Kidney (tissue), 14 donors: ENCODE measurements around the gene PIGL. TPM values are rescaled to one million over a fixed set of nuclear protein-coding genes. Genes with fewer than 3 reads are reported as not detected.

Experiments used
- DNase-seq, 5 donors: peaks; one replicate each; pipeline ENCODE4 v3.0.0-alpha.2; 2013 to 2020
- FAIRE-seq: peaks from 2 replicates; lab custom pipeline; 2012; peaks lifted over from hg19 to GRCh38; lab: Jason Lieb, UNC
- H3K27ac ChIP-seq, 2 donors: one replicate each; pipeline ENCODE4 v1.7.0; 2013; ENCODE audit warnings: low read depth in 2 of 2, low read length in 2 of 2, inconsistent platforms in 1 of 2
- H3K27me3 ChIP-seq: one replicate; pipeline ENCODE4 v1.7.1; 2013; ENCODE audit warnings: low read length, inconsistent platforms; ENCODE audit not compliant: control insufficient read depth, insufficient read depth
- H3K36me3 ChIP-seq, 3 donors: one replicate each; pipeline versions ENCODE4 v1.7.0 to v1.7.1; 2013; ENCODE audit warnings: low read length in 3 of 3, control low read depth in 1 of 3, inconsistent platforms in 1 of 3; ENCODE audit not compliant: insufficient read depth in 3 of 3, control insufficient read depth in 2 of 3
- H3K4me1 ChIP-seq, 3 donors: one replicate each; pipeline versions ENCODE4 v1.7.0 to v1.7.1; 2013; ENCODE audit warnings: low read length in 3 of 3, inconsistent platforms in 1 of 3, low read depth in 1 of 3; ENCODE audit not compliant: control insufficient read depth in 2 of 3, insufficient read depth in 2 of 3
- H3K4me3 ChIP-seq, 3 donors: one replicate each; pipeline versions ENCODE4 v1.7.0 to v1.8.1; 2013; ENCODE audit warnings: low read length in 3 of 3, control low read depth in 1 of 3, inconsistent platforms in 1 of 3
- H3K9ac ChIP-seq, 3 donors: one replicate each; pipeline versions ENCODE4 v1.7.0 to v1.7.1; 2013; ENCODE audit warnings: low read length in 3 of 3, control low read depth in 1 of 3, inconsistent platforms in 1 of 3
- H3K9me3 ChIP-seq, 3 donors: one replicate each; pipeline versions ENCODE4 v1.7.0 to v1.7.1; 2013; ENCODE audit warnings: low read length in 3 of 3, control low read depth in 1 of 3, inconsistent platforms in 1 of 3; ENCODE audit not compliant: control insufficient read depth in 2 of 3, insufficient read depth in 1 of 3
- CTCF ChIP-seq: IDR thresholded peaks from 3 replicates; pipeline ENCODE4 v1.5.1; 2012; ENCODE audit warnings: mild to moderate bottlenecking, moderate library complexity, borderline replicate concordance; ENCODE audit not compliant: insufficient read depth; ENCODE audit errors: extremely low read depth
- intact Hi-C: fragments of 100-400 bp; cut with DNase I; formaldehyde crosslinking; loops from one replicate; pipeline ENCODE4 v1.11.1; 2022
- polyA plus RNA-seq: library from polyadenylated mRNA; stranded (reverse); fragments of 350-450 nt; fragmentation: Illumina TruSeq; extraction: RNeasy Lipid Tissue Mini Kit (QIAGEN cat#74804); gene quantifications from one replicate; pipeline ENCODE4 v1.2.3, GENCODE V29; 2014; ENCODE audit warnings: low read depth, low replicate concordance; ENCODE audit not compliant: insufficient read depth
- total RNA-seq: library from RNA; stranded (reverse); fragmentation: NEBNext Ultra II Directional; extraction: Animal tissue kit (Norgen Biotek cat#: 25700); gene quantifications from one replicate; pipeline ENCODE4 v1.2.1, GENCODE V29; 2021
- donor health status: control.
- donor health status: control.
- donor health status: control.
- donor health status: control.
- donor health status: control.
- donor health status: DM: yes; HTN: yes; CAD: no.
- donor health status: Normal renal cell carcinoma (clear cell type).

PIGL gene
- total and polyA plus RNA-seq, 2 donors from 2014 or later: 13.6 to 33.5 TPM

DNA sequence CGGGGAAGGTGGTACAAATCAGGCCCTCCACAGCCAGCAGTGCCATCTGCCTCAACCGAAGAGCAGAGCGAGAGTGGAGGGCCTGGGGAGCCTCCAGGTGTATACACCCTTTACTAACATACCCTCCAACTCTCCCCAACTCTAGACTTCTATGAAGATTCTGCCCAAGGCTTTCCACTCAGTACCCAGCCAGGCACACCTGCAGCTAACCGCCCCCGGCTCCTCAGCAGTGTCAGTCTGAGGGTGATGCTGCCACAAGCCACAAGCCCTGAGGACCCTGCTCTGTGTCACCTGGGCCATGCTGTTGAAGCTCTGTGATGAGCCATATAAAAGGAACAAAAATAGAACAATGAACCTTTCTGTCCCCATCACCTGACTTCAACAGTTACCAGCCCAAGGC lies 132.4 kb downstream of the PIGL start:
- H3K4me3 ChIP-seq: no peak overlapping the region
- H3K9ac ChIP-seq: no peak overlapping the region
- H3K27ac ChIP-seq: no peak overlapping the region
- DNase-seq (no peak), FAIRE-seq (no peak)
- TF ChIP-seq CTCF: no peak
- H3K36me3 ChIP-seq: peaks cover 0 to 3% (median 0%) of the 10 kb centered on the region in 3 donors
- intact Hi-C loops: no loop called here
- H3K27me3 ChIP-seq: no peaks in the 10 kb centered on the region
- H3K9me3 ChIP-seq: no peaks in the 10 kb centered on the region
- H3K4me1 ChIP-seq: peaks cover 0 to 2% (median 0%) of the 10 kb centered on the region in 3 donors

- peaks cover 0 to 2% (median 0%) of the 10 kb centered on the region in 3 donors for H3K4me1 ChIP-seq
- H3K36me3 ChIP-seq: peaks cover 0 to 3% (median 0%) of the 10 kb centered on the region in 3 donors
- TF ChIP-seq CTCF: no peak
- peak overlapping the region; percentile 65 to 74 (median 73) for H3K4me3 ChIP-seq
- FAIRE-seq (no peak), DNase-seq (no peak)
- H3K27me3 ChIP-seq: no peaks in the 10 kb centered on the region
- no peaks in the 10 kb centered on the region for H3K9me3 ChIP-seq
- no peak overlapping the region for H3K27ac ChIP-seq
- peak overlapping the region in 2 of 3 donors; percentile 53 to 55 for H3K9ac ChIP-seq
- intact Hi-C loops: no loop called here
These were observed 134.8 kb downstream of the PIGL start for GRCh38 chr17:16351831-16352230.

GRCh38 chr17:16352303-16352666 lies 135.3 kb downstream of the PIGL start:
- intact Hi-C loops: no loop called here
- peaks cover 0 to 3% (median 0%) of the 10 kb centered on the region in 3 donors for H3K36me3 ChIP-seq
- DNase-seq (peak in 4 of 5 donors; percentile 53 to 78 (median 70)), FAIRE-seq (no peak)
- peaks cover 0 to 2% (median 0%) of the 10 kb centered on the region in 3 donors for H3K4me1 ChIP-seq
- H3K9me3 ChIP-seq: no peaks in the 10 kb centered on the region
- H3K27me3 ChIP-seq: no peaks in the 10 kb centered on the region
- TF ChIP-seq CTCF: no peak
- peak overlapping the region; percentile 65 to 74 (median 73) for H3K4me3 ChIP-seq
- H3K27ac ChIP-seq: no peak overlapping the region
- peak overlapping the region; percentile 53 to 60 (median 55) for H3K9ac ChIP-seq

DNA sequence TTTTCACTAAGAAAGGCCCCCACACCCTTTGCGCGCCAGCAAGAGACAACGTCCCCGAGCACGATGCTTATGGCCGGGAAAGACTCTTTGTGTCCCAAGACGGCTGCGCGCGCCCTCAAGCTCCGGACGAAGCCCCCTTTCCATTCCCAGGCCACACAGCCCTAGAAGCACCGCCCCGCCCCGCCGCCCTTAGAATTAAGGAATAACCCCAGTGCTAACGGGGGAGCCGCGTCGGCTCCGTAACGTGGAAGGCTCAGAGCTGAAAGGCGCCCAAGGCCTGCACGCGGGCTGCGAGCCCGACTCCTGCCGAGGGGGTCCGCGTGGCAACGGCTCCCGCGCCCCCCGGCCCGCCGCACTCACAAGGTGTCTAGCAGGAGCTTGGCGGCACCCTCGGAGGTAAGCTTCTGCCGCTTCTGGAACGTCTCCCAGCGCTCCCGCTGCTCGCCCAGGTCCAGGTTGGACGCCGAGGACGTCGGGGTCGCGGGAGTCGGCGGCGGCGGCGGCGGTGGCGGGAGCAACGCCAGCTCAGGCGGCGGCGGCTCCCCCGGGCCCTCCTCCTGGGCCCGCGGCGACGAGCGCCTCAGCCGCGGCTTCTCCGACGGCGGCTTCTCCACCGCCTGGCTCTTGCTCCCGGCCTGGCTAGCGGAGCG lies 135.8 kb downstream of the PIGL start:
- Histone ChIP-seq H3K9me3 (no peaks in the 10 kb centered on the region), H3K27ac (no peak overlapping the region), H3K4me1 (peaks cover 0 to 2% (median 0%) of the 10 kb centered on the region in 3 donors), H3K36me3 (peaks cover 0 to 3% (median 0%) of the 10 kb centered on the region in 3 donors), H3K9ac (peak overlapping the region; percentile 53 to 60 (median 55)), H3K4me3 (peak overlapping the region; percentile 65 to 74 (median 73)), H3K27me3 (no peaks in the 10 kb centered on the region)
- DNase-seq: peak in 4 of 5 donors; percentile 62 to 79 (median 75)
- no peak for TF ChIP-seq CTCF
- intact Hi-C loops: no loop called here
- FAIRE-seq: no peak
